ENCODE data around the gene ANKRD44.

DNA sequence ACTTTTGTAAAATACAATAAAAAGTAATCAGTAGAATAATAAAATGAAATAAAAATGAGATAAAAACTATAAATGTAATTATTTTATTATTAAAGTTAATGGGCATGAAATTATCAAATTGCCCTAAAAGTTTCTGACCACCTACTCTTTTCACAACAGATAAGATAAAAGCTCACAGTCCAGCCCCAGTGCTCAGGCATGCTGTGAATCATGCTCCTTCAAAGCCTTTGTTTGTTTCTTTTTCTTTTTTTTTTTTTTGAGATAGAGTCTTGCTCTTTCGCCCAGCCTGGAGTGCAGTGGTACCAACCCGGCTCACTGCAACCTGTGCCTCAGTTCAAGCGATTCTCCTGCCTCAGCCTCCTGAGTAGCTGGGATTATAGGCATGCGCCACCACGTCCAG, 181.7 kb downstream of the ANKRD44 start:
- no peak for TF ChIP-seq EZH2 (IDR thresholded peaks at IDR 0.05; ENCODE audit: low read length, unreplicated experiment)
- TF ChIP-seq, protein P1, sequence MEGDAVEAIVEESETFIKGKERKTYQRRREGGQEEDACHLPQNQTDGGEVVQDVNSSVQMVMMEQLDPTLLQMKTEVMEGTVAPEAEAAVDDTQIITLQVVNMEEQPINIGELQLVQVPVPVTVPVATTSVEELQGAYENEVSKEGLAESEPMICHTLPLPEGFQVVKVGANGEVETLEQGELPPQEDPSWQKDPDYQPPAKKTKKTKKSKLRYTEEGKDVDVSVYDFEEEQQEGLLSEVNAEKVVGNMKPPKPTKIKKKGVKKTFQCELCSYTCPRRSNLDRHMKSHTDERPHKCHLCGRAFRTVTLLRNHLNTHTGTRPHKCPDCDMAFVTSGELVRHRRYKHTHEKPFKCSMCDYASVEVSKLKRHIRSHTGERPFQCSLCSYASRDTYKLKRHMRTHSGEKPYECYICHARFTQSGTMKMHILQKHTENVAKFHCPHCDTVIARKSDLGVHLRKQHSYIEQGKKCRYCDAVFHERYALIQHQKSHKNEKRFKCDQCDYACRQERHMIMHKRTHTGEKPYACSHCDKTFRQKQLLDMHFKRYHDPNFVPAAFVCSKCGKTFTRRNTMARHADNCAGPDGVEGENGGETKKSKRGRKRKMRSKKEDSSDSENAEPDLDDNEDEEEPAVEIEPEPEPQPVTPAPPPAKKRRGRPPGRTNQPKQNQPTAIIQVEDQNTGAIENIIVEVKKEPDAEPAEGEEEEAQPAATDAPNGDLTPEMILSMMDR (conservative IDR thresholded peaks at IDR 0.05; ENCODE audit: low read depth, low read length), result no peak
- no peak for TF ChIP-seq EZH2phosphoT487 (IDR thresholded peaks at IDR 0.05; ENCODE audit: borderline replicate concordance, low read length)

Measured in PC-3 (cell line).